BE2C (cell line): ENCODE measurements around the gene AP2A2.

Source experiments
- DNase-seq: peaks from one replicate; pipeline ENCODE4 v3.0.0-alpha.2; 2020
- H3K27me3 ChIP-seq: fragments of 250-450 bp; sonication (Bioruptor Pico); 2 replicates; pipeline ENCODE4 v1.5.1; 2020; ENCODE audit warnings: mild to moderate bottlenecking
- H3K36me3 ChIP-seq: fragments of 250-450 bp; sonication (Bioruptor Pico); 2 replicates; pipeline ENCODE4 v1.5.1; 2020; ENCODE audit warnings: mild to moderate bottlenecking
- H3K4me1 ChIP-seq: fragments of 250-450 bp; sonication (Bioruptor Pico); 2 replicates; pipeline ENCODE4 v1.5.1; 2020
- H3K4me3 ChIP-seq: 2 replicates; pipeline ENCODE4 v1.5.1; 2011; ENCODE audit warnings: low read depth, low read length
- H3K9me3 ChIP-seq: fragments of 250-450 bp; sonication (Bioruptor Pico); 2 replicates; pipeline ENCODE4 v1.5.1; 2020
- TF ChIP-seq, protein P1 (sequence below): IDR thresholded peaks from 2 replicates; pipeline ENCODE4 v1.5.1; 2012; ENCODE audit warnings: mild to moderate bottlenecking, low read depth, low read length

AP2A2 gene

GRCh38 chr11:1049071-1049405, 123.4 kb downstream of the AP2A2 start:
- Histone ChIP-seq H3K9me3 (no peaks in the 10 kb centered on the region), H3K4me3 (no peak overlapping the region), H3K27me3 (no peaks in the 10 kb centered on the region), H3K36me3 (no peaks in the 10 kb centered on the region), H3K4me1 (no peaks in the 10 kb centered on the region)
- no peak for DNase-seq
- TF ChIP-seq, protein P1, sequence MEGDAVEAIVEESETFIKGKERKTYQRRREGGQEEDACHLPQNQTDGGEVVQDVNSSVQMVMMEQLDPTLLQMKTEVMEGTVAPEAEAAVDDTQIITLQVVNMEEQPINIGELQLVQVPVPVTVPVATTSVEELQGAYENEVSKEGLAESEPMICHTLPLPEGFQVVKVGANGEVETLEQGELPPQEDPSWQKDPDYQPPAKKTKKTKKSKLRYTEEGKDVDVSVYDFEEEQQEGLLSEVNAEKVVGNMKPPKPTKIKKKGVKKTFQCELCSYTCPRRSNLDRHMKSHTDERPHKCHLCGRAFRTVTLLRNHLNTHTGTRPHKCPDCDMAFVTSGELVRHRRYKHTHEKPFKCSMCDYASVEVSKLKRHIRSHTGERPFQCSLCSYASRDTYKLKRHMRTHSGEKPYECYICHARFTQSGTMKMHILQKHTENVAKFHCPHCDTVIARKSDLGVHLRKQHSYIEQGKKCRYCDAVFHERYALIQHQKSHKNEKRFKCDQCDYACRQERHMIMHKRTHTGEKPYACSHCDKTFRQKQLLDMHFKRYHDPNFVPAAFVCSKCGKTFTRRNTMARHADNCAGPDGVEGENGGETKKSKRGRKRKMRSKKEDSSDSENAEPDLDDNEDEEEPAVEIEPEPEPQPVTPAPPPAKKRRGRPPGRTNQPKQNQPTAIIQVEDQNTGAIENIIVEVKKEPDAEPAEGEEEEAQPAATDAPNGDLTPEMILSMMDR, result no peak

GRCh38 chr11:1049431-1049891, 123.8 kb downstream of the AP2A2 start:
- Histone ChIP-seq H3K36me3 (no peaks in the 10 kb centered on the region), H3K4me3 (no peak overlapping the region), H3K27me3 (no peaks in the 10 kb centered on the region), H3K9me3 (no peaks in the 10 kb centered on the region), H3K4me1 (no peaks in the 10 kb centered on the region)
- DNase-seq, result peak; percentile 3
- TF ChIP-seq, protein P1, result no peak

DNA sequence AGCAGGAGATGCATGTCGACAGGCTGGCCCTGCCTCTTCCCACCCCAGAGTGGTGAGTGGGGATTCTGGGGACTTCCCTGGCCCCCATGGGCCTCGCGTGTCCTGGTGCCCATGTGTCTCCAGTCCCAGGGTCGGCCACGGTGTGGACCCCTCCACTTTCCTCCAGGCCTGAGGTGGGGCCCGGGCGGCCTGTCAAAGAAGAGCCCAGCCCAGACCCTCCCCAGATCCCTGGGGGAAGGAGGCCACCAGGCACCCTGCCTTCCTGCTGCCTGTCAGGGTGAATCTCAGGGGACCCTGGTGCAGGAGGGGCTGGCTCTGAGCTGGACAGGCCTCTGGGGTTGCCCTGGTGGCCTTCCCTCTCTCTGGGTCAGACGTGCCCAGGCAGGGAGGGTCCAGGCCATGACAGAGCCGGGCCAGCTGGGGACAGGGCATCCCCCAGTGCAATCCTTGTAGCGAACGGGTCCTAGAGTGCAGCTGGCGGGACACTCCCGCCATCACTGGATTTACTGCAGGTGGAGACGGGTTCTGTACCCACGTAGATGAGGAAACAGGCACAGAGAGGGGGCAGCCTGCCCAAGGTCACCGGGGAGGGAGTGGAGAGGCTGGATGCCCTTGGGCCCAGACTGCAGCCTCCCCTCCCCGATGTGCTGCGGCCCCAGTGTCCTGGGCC, 124.4 kb downstream of the AP2A2 start:
- Histone ChIP-seq H3K27me3 (no peaks in the 10 kb centered on the region), H3K4me1 (no peaks in the 10 kb centered on the region), H3K9me3 (no peaks in the 10 kb centered on the region), H3K36me3 (no peaks in the 10 kb centered on the region), H3K4me3 (no peak overlapping the region)
- DNase-seq, result peak; percentile 6
- TF ChIP-seq, protein P1, result no peak

DNA sequence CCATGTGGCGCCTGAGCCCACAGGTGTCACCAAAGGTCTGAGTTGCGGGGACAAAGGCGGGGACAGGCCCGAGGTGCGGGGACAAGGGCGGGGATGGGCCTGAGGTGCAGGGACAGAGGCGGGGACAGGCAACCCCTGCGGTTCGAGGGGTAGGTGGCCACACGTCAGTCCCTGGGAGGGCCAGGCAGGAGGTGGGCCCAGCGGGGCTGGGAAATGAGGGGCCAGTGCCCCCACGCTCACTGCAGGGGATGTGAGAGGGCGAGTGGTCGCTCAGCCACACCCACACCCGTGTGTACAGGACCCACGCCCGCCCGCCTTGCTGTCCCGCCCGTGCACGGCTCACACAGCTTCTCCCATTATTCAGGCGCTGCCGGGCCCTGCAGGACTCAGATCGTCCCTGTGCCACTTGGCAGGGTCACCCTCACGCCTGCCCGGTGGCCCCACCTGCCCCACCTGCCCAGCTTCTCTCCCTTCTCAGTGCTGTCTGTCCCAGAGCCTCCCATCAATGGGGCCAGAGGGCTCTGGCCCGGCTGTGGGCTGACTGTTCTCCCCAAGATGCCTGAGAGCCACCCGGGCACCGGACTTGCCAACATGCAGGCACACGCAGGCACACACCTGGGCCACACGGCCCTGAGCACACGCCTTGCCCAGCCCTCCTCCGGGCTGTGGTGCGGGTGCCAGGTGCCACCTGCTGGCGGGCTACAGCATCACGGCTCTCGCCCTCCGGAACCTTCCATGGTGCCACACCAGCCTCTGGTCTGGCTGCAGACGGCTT, 125.1 kb downstream of the AP2A2 start:
- TF ChIP-seq, protein P1, result peak; percentile 69
- Histone ChIP-seq H3K36me3 (no peaks in the 10 kb centered on the region), H3K4me3 (no peak overlapping the region), H3K9me3 (no peaks in the 10 kb centered on the region), H3K27me3 (no peaks in the 10 kb centered on the region), H3K4me1 (no peaks in the 10 kb centered on the region)
- peak; percentile 69 for DNase-seq

- Histone ChIP-seq H3K27me3 (no peaks in the 10 kb centered on the region), H3K4me3 (no peak overlapping the region), H3K9me3 (no peaks in the 10 kb centered on the region), H3K4me1 (no peaks in the 10 kb centered on the region), H3K36me3 (no peaks in the 10 kb centered on the region)
- no peak for DNase-seq
- TF ChIP-seq, protein P1, result no peak
Observed at GRCh38 chr11:1051356-1052132, 125.9 kb downstream of the AP2A2 start.
